ENCODE results near the gene HECTD4. TPM values are rescaled to one million over a fixed set of nuclear protein-coding genes. Genes with fewer than 3 reads are reported as not detected.

HECTD4 gene
- total RNA-seq, 1 donor, result 29.0 TPM

DNA sequence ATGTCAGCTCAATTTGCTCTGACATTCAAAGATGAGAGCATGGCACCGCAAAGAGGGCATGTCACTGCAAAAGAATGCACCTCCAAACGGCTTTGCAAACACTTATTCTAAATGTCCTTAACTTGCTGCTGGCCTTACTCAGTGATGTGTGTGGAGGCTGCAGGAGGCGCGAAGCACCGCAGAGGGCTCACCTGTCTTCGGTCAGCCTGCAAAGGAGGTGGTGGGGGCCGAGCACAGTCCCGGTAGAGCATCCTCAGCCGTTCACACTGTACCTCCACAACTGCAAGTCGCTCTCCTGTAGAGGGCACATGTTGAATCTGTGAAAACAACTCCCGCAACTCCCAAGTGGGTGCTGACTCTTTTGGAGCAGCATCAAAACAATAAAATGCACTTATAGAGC, 163.0 kb downstream of the HECTD4 start:
- no peak for TF ChIP-seq CTCF (IDR thresholded peaks at IDR 0.05; ENCODE audit: extremely low read depth, low read depth, low read length)
- H3K9me3 ChIP-seq (ENCODE audit: low read depth, low read length), result no peaks in the 10 kb centered on the region
- no peaks in the 10 kb centered on the region for H4K20me1 ChIP-seq (ENCODE audit: insufficient read depth, low read length)
- H3K79me2 ChIP-seq (ENCODE audit: insufficient read depth, low read length), result no peaks in the 10 kb centered on the region
- no peaks in the 10 kb centered on the region for H3K27me3 ChIP-seq (ENCODE audit: insufficient read depth, low read length)
- H3K4me2 ChIP-seq (ENCODE audit: insufficient read depth, low read length), result no peak overlapping the region
- peaks cover 6% of the 10 kb centered on the region for H3K4me1 ChIP-seq (ENCODE audit: insufficient read depth, low read length)
- no peak overlapping the region for H3K27ac ChIP-seq (ENCODE audit: low read depth, low read length)
- H3K4me3 ChIP-seq (ENCODE audit: insufficient read depth, low read length), result no peak overlapping the region
- peaks cover 22% of the 10 kb centered on the region for H3K36me3 ChIP-seq (ENCODE audit: insufficient read depth, low read length)
- no peak for DNase-seq (ENCODE audit: insufficient read length, low spot score, missing footprints)
- no peak overlapping the region for H2AFZ ChIP-seq (ENCODE audit: low read length)

DNA sequence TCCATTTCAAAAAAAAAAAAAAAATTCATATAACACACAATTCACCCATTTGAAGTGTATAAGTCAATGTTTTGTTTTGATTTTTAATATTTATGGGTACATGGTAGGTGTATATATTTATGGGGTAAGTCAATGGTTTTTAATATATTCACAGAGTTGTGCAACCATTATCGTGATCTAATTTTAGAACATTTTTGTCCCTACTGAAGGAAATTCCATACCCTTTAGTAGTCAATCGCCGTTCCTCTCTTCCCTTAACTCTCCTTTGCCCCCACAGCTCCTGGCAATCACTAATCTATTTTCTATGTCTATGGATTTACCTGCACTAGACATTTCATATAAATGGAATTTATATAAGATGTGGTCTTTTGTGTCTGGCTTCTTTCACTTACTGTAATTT, 164.1 kb downstream of the HECTD4 start:
- Histone ChIP-seq H3K4me2 (ENCODE audit: insufficient read depth, low read length) (no peak overlapping the region), H3K36me3 (ENCODE audit: insufficient read depth, low read length) (peaks cover 28% of the 10 kb centered on the region), H4K20me1 (ENCODE audit: insufficient read depth, low read length) (no peaks in the 10 kb centered on the region), H3K9me3 (ENCODE audit: low read depth, low read length) (no peaks in the 10 kb centered on the region), H3K4me3 (ENCODE audit: insufficient read depth, low read length) (no peak overlapping the region), H2AFZ (ENCODE audit: low read length) (no peak overlapping the region), H3K4me1 (ENCODE audit: insufficient read depth, low read length) (peaks cover 6% of the 10 kb centered on the region), H3K27me3 (ENCODE audit: insufficient read depth, low read length) (no peaks in the 10 kb centered on the region), H3K79me2 (ENCODE audit: insufficient read depth, low read length) (no peaks in the 10 kb centered on the region), H3K27ac (ENCODE audit: low read depth, low read length) (no peak overlapping the region)
- DNase-seq (ENCODE audit: insufficient read length, low spot score, missing footprints), result no peak
- no peak for TF ChIP-seq CTCF (IDR thresholded peaks at IDR 0.05; ENCODE audit: extremely low read depth, low read depth, low read length)

DNA sequence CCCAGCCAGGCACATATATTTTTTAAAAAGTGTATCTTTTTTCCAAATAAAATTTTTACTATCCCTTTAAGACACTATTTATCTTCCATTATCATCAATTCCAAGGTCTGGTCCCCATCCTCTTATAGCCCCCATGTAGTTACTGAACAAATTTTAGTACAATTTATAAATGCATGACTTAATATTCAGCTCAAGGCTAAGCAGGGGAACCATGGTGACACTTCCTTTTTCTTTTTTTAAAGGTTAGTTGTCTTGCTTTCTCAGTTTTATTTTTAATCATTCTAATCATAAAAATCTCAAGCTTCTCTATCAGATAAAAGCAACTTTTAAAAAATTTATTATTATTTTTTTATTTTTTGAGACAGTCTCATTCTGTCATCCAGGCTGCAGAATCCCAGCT, 164.6 kb downstream of the HECTD4 start:
- TF ChIP-seq CTCF (IDR thresholded peaks at IDR 0.05; ENCODE audit: extremely low read depth, low read depth, low read length), result no peak
- Histone ChIP-seq H3K4me2 (ENCODE audit: insufficient read depth, low read length) (no peak overlapping the region), H2AFZ (ENCODE audit: low read length) (no peak overlapping the region), H3K27ac (ENCODE audit: low read depth, low read length) (no peak overlapping the region), H3K9me3 (ENCODE audit: low read depth, low read length) (no peaks in the 10 kb centered on the region), H3K4me1 (ENCODE audit: insufficient read depth, low read length) (peaks cover 6% of the 10 kb centered on the region), H3K36me3 (ENCODE audit: insufficient read depth, low read length) (peaks cover 28% of the 10 kb centered on the region), H3K4me3 (ENCODE audit: insufficient read depth, low read length) (no peak overlapping the region), H3K79me2 (ENCODE audit: insufficient read depth, low read length) (no peaks in the 10 kb centered on the region), H4K20me1 (ENCODE audit: insufficient read depth, low read length) (no peaks in the 10 kb centered on the region), H3K27me3 (ENCODE audit: insufficient read depth, low read length) (no peaks in the 10 kb centered on the region)
- no peak for DNase-seq (ENCODE audit: insufficient read length, low spot score, missing footprints)

GRCh38 chr12:112216223-112216622, 166.0 kb downstream of the HECTD4 start:
- H3K27me3 ChIP-seq (ENCODE audit: insufficient read depth, low read length), result no peaks in the 10 kb centered on the region
- peaks cover 33% of the 10 kb centered on the region for H3K36me3 ChIP-seq (ENCODE audit: insufficient read depth, low read length)
- H3K27ac ChIP-seq (ENCODE audit: low read depth, low read length), result no peak overlapping the region
- no peak for TF ChIP-seq CTCF (IDR thresholded peaks at IDR 0.05; ENCODE audit: extremely low read depth, low read depth, low read length)
- no peaks in the 10 kb centered on the region for H3K79me2 ChIP-seq (ENCODE audit: insufficient read depth, low read length)
- peaks cover 6% of the 10 kb centered on the region for H3K4me1 ChIP-seq (ENCODE audit: insufficient read depth, low read length)
- H3K4me2 ChIP-seq (ENCODE audit: insufficient read depth, low read length), result no peak overlapping the region
- H3K4me3 ChIP-seq (ENCODE audit: insufficient read depth, low read length), result no peak overlapping the region
- H4K20me1 ChIP-seq (ENCODE audit: insufficient read depth, low read length), result no peaks in the 10 kb centered on the region
- H2AFZ ChIP-seq (ENCODE audit: low read length), result no peak overlapping the region
- DNase-seq (ENCODE audit: insufficient read length, low spot score, missing footprints), result no peak
- H3K9me3 ChIP-seq (ENCODE audit: low read depth, low read length), result no peaks in the 10 kb centered on the region
